ENCODE measurements around the gene ENPEP.
"Not testable (repeated sequence)": the region's sequence is repeated elsewhere in the genome, so short reads cannot be mapped to it uniquely, and the experiment has no call there.

Gene ENPEP

DNA sequence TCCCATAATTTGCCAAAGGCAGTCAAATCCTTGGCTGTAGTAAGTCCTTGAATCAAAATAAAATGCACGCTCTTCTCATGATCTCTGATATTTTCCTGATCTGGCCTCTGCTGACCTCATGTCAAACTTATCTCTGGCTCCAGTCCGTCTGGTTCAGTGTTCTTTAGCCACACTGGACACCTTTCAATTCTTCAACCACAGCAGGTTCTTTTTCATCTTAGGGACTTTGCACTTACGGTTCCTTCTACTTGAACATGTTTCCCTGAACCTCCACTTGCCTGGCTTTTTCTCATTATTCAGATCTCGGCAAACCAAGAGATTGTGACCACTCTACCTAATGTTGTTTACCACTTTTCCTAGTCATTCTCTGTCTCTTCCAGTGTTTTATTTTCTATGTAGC is 10.3 kb downstream of the ENPEP start:
- no peak for DNase-seq

DNA sequence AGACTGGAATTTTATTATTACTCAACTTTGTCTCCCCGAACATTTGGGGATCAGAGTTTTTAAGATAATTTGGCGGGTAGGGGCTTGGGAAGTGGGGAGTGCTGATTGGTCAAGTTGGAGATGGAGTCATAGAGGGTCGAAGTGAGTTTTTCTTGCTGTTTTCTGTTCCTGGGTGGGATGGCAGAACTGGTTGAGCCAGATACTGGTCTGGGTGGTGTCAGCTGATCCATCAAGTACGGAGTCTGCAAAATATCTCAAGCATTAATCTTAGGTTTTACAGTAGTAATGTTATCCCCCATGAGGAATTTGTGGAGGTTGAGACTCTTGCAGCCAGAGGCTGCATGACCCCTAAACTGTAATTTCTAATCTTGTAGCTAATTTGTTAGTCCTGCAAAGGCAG is 10.9 kb downstream of the ENPEP start:
- not testable (repeated sequence) for DNase-seq

DNA sequence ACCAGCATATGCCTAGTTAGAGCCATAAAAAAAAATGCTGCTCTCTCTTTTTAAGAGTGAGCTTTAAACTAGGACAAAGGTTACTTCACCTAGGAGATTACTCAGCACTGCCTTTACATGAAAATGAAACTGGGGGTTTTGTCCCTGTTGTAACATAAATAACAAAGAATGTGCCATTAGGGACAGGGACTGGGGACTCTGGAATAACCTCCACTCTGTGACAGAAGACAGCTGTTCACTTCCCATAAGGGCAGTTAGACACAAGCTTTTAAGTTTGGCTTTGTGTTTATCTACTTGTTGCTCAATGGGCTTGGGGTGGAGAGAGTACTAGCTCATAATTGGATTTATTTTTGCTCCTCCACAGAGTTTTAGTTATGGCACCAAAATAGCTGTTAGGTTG is 11.9 kb downstream of the ENPEP start:
- DNase-seq: no peak

DNA sequence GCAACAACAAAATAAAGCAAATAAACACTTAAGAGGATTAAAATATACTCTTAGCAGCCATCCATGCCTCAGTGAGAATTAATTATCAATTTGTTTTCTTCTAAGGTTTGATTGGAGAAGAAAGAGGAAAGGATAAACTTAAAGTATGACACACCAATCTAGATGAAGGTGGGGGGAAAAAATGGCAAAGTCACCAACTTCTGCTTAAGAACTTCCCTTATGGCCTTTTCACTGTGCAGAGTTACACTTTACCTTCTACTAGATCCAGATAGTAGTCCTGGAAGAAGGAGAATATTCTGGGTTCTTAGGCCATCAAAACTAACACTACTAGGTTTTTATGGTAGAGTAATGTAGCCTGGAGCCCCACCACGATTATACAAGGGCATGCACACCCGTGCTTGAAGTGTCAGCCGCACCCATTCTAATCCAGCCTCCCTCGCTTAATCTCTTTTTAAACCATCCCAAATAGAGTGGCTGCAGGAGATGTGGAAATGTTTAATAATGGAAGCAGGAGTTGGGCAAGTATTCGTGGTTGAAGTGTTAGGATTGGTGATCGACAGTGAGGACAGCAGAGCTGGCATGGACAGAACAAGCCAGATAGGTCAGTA is 14.1 kb downstream of the ENPEP start:
- DNase-seq: no peak

DNA sequence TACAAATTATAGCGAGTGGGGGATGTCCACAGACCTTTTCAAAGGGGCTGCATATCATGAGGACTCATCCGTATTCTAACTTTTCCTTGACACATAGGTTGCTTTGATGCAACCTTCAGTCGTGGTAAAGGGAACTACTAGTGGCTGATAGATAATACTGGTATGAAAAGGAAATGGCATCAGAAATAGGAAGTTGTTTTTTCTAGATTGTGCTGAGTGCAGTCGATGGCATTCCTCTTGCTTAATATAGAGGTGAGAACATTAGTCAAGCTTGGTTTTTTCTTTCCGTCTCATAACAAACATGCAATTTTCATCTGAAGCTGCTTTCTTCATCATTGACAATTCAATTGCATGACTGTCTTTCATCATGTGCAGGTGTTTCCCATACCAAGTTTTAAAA is 16.6 kb downstream of the ENPEP start:
- no peak for DNase-seq

DNA sequence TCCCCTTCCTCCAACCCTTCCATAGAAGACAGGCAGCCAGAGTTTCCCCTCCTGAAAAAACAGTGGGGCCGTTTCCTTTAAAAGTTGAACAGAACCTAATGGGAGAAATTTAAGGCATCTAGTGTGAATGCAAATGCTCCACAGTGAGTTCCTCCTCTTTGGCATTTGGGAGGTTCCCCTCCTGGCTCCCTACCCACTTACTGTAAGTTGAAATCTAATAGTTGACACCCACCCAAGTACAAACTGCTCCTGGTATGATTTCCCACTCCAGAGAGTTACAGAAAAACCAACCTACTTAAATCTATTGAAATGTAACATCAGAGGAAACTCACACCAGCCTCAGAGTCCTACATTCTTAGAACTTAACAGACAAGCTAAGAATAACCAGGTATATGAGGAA is 17.6 kb downstream of the ENPEP start:
- DNase-seq: no peak

DNA sequence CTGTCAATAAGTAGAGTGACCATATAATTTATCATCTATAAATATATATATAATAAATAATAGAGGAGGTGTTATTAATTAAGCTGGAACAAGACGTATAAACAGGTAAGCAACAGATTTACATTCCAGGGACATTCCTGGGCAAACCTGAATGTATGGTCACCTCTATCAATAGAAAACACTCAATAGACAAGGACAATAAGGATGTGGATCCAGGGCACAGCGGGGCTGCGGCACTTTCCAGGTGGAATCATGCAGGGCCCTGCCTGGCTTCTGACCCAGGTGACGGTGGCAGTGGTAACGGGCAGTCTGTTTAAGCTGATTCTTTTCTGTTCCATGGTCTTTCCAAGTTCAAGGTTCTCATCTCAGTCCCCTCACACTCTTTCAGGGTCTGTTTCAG is 22.5 kb downstream of the ENPEP start:
- DNase-seq: no peak

DNA sequence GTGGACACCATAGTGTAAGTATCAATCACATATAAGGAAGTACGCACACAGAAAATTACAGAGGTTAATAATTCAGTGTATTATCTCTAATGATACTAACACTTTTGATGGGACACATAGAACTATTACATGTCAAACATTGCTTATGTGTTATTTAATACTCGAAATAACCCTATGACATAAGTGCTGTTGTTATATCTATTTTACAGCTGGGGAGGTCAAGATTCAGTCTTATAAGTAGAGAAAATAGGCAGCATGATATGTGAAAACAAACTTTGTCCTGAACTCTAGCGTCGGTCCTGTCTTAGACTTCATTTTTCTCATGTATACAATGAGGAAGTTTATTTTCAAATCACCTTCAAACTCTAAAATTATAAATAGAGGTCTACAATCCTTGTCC is 23.2 kb downstream of the ENPEP start:
- DNase-seq: no peak

DNA sequence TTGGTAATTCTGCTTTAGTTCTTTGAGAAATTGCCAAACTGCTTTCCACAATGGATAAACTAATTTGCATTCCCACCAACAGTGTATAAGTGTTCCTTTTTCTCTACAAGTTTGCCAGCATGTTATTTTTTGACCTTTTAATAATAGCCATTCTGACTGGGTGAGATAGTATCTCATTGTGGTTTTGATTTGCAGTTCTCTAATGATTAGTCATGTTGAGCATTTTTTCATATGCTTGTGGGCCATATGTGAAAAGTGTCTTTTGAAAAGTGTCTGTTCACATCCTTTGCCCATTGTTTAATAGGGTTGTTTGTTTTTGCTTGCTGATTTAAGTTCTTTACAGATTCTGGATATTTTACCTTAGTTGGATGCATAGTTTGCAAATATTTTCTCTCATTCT is 25.9 kb downstream of the ENPEP start:
- DNase-seq: no peak

DNA sequence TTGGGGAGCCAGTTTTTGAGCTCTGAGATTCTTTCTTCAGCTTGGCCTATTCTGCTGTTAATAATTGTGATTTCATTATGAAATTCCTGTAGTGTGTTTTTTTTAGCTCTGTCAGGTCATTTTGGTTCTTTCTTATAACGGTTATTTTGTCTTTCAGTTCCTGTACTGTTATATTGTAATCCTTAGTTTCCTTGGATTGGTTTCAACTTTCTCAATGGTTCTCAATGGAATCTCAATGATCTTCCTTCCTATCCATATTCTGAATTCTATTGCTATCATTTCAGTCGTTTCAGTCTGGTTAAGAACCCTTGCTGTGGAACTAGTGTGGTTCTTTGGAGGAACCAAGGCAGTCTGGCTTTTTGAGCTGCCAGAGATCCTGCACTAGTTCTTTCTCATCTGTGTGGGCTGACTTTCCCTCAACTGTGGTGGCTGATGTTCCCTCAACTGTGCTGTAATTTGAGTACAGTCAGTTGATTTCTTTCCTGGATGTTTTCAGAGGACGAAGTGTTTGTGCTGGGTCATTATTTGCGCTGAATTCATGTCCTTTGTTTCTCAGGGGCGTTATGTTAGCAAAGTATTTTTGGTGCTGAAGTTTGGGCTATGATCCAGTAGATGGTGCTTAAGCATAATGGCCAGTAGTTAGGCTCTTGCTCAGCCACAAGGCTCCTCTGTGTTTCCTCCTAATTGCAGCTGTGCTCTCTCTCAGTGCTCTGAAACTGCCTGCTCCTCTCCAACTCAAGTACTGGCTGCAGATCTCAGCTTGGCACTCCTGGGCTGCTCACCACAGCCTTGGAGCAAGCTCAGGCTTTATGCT is 27.5 kb downstream of the ENPEP start:
- DNase-seq: no peak

DNA sequence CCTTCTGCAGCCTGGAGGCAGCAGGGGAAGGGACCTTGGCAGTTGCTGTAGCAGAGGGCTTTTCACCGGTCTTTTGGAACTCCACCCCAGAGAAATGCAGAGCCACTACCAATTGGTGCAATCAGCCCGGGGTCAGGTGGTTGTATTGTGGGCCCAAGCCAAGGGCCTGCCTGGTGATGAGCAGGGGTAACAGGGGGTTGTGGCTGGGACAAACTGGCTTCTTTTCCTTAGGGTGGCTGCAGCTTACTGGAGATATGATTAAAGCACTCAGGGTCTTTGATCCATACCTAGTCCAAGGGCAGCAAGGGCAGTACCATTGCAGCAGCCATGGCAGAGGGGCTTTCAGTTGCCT is 28.1 kb downstream of the ENPEP start:
- DNase-seq: no peak

DNA sequence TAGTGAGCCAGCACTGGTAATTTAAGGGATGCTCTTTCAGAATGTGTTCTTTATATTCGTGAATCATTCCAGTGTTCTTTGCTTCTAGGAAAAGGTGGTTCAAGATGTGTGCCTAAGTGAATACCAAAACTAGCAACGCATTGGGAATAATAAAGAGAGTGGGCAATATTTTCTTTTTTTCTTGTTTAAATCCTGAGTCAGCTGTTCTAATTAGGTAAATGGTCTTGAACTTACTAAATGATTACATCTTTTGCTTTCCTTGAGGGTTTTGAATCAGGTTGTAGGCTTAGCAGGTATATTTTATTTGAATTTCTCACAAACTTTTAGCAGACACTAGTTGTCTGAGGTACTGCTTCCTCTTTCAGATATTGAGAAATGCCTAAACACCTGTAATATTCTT is 29.5 kb downstream of the ENPEP start:
- no peak for DNase-seq

DNA sequence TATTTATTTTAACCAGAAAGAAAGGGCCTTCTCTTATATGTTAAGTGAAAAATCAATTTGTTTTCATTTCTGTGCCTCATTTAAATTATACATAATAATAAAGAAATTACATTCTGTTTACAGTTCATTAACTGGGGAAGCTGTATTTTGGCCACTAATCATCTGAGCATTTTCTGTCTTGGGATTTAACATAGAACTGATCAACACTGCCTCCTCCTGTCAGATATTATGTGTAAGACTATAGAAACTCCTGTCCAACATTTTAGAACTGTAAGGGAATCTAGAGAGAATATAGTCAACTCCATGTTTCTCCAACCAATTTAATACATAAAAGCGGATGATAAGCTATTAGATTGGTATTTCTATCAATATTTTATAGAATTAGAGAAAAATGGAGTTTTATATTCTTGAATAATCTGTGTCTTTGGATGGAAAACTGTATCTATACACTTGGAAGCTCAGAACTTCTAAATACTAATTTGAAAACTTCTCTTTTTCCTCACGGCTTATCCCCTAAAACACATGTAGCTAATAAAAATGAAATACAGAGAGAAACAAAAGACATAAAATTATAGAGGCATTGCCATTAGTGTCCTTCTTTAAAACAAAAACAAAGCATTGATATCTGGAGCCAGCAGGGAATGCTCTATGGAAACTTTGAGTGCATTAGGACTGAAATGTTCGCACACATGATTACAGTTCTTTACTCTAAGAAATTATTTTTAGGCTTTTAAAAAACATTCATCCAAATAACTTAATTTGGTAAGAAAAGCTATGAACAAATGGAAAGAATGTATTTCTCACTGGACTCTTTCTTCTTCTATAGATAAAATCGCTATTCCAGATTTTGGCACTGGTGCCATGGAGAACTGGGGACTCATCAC is 33.1 kb downstream of the ENPEP start:
- DNase-seq: no peak

DNA sequence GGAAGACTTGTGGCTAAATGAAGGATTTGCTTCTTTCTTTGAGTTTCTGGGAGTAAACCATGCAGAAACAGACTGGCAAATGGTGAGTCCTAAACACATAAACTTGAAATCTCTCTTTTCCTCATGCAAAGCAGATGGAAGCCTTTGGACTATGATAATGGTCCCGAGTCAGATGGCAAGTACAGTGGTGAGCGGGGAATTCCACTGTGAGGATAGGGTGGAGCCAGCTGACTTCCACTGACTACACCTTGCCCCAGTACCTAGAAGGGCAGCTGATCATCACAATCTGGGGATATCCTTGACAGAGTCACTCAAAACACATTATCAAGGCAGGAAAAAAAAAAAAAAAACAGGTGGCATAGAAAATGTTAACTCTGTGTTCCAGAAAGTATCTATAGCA is 34.3 kb downstream of the ENPEP start:
- DNase-seq: no peak

DNA sequence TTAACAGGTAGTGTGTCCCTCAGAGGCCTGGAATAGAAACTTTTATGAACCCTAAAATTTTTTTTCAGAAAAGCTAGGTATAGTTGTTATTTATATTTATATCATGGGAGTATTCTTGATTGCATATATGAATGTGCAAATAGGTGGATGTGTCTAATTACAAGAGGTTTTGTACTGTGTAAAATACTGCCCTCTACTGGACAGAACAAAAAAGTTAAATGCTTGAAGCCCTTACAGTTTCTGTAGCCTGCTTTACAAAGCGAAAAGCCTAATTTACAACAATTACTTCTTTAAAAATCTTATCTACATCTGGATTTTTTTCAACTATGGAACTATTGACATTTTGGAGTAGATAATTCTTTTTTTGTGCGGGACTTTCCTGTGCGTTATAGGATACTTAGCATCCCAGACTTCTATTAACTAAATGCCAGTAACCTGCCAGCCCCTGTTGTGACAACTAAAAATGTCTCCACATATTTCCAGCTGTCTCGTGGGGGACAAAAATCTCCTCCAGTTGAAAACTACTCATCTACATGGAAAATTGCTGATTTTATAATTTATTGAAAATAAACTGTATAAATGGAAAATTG is 35.1 kb downstream of the ENPEP start:
- no peak for DNase-seq

DNA sequence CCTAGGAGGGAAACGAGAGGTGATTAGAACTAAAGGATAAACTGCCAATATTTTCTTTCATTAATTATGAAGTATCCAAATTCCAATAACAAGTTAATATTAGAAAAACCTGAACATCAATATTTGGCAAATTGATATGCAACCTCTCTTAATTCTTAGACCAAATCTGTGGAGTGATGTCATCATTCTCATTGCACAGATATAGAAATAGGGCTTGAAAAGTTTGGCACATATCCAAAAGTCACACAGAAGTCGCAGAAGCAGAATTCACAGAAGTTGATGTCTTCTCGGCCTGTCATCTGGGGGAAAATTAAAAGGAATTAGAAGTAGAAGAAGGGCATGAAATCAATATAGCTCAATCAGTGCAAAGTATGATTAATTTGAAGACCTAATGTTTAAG is 36.9 kb downstream of the ENPEP start:
- no peak for DNase-seq

DNA sequence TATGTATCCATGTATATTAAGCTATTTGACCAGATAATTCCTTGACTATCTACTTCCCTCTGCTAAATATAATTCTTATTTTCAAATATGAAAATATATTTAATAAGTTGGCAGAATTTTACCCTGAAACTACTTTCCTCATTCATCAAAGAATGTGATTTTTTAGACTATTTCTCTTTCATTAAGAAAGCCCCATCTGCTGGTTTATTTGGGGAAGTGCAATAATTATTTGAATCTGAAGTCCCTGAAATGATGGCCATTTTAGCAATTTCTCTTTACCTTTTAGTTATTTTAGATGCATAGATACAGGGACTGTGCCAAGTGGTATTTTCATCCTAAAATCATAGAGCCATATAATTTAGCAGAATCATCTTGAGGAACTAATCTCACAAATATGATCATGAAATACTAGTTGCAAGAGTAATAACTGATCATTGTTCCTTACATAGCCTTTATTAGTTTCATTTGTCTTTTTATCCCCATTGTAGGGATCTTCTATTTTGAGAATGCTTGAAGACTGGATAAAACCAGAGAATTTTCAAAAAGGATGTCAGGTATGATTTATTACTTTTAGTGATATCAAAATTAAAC is 39.0 kb downstream of the ENPEP start:
- no peak for DNase-seq

DNA sequence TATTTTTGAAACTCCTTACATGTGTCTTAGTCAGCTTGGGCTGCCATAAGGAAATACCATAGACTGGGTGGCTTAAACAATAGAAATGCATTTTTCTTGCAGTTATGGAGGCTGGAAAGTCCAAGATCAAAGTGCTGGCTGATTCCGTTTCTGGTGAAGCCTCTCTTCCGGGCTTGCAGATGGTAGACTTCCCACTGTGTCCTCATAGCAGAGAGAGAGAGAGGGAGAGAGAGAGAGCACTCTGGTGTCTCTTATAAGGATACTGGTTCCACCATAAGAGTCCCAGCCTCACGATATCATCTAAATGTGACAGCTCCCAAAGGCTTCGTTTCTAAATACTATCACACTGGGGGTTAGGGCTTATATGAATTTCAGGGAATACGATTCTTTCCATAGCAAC is 39.7 kb downstream of the ENPEP start:
- DNase-seq: no peak

DNA sequence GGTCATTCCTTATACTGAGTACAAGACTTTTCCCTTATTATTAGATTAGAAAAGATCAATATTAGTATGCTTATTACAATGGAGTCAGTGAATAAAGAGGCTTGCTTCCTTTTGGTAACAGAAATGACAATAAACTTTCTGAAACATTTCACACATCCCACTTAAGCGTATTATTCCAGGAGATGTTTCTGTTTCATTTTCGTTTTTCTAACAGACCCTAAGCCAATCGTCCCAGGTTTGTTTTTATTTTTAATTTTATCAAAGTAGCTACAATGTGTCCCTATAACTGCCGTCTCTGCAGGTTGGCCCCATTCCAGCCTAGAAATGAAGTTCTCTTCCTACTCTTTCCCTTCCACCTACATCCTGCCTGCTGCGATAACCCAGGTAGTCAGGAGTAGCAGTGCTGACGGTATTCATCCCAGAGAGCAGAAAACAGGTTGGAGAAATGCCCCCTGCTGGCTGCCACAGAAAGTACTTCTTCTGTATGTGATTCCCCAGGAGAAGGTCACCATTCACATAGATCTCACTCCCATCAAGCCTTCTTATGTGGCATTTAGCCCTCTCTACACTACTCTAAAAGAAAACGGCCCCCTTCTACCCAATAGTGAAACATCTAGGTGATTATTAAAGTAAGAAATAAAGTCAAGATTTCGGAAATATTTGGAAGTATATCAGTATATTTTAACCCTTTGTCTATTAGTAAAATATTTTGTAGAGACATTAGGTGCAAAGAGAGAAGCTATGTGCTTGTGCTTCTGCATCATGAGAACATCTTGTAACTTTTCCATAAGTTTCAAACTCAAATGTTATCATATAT is 40.4 kb downstream of the ENPEP start:
- peak; percentile 61 for DNase-seq

DNA sequence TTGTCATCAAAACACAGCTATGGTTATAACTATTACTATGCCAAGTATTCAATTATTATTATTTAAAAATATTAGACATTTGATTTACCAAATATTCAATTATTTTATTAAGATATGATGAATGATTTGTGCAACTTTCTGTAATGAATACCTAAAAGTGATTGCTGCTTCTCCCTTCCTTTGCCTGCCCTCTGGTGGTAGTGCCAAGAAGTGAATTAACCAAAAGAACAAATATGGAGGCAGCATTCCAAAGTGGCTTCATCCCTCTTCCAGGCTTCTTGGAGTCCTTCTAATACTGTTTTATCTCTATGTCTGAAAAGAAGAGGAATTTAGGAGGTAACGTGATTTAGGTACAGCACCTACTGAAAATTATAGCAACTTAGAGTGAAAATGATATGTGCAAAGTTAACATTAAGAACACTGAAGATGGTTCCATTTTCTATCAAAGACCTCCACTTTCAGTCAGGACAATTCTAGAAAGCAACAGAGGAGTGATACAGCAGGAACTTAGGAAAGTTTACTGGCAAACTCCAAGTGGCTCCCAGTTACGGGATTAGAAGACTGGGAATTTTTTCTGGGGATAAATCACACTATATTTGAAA is 43.0 kb downstream of the ENPEP start:
- no peak for DNase-seq

DNA sequence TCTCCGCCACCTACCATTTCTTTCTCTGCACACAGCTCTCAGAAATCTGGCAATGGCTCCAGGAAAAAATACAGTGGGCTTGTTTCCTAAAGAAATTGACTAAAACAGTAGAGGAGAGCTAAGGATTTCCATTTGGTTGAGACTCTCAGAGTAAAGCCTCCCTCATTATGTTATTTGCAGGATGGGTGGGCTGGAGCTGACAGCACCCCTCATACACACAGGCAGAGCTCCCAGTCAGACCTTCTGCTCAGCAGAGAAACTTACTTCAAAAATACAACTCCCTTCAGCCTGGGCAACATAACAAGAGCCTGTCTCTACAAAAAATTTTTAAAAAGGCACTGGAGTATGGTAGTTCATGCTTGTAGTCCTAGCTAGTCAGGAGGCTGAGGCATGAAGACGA is 44.9 kb downstream of the ENPEP start:
- DNase-seq: no peak

DNA sequence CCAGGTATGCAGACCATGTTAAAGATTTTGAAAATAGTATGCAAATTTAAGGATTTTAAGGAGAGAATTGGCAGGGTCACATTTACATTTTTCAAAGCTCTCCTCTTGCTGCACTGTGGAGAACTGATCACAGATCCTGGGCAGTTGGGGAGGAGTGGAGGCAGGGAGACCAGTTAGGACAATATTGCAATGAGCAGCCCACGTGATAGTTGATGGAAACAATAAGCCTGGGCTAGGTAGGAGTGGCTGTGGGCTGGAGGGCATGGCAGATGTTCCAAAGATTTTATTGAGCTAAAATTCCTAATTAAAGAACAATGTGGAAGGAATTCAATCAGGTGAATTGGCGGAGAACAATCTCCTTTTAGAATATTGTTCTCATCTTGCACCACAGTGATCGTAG is 50.6 kb downstream of the ENPEP start:
- DNase-seq: no peak

All from stimulated activated CD4-positive, alpha-beta T cell treated with anti-CD3 and anti-CD28 coated beads, Interleukin-4, amount 100 ng/mL, for 1 hour (primary cell).